H1 (cell line): ENCODE data around the gene MUC16. TPM values are rescaled to one million over a fixed set of nuclear protein-coding genes. Genes with fewer than 3 reads are reported as not detected.
"Not testable (repeated sequence)": the region's sequence is repeated elsewhere in the genome, so short reads cannot be mapped to it uniquely, and the experiment has no call there.

Experiments
- CTCF ChIA-PET: fragments of 300-600 bp; sonication (Branson Sonifier 250); formaldehyde crosslinking; loops from one replicate; lab custom pipeline; 2021; ENCODE audit not compliant: partially characterized antibody; lab: Charles Lee
- POLR2A ChIA-PET: fragments of 300-600 bp; sonication (Branson Sonifier 250); formaldehyde crosslinking; loops from one replicate; lab custom pipeline; 2021; ENCODE audit warnings: inconsistent platforms; ENCODE audit not compliant: partially characterized antibody; lab: Charles Lee
- DNase-seq, 2 experiments: peaks; one replicate each; pipeline versions ENCODE4 v3.0.0 to v3.0.0-alpha.2; 2010 to 2022; ENCODE audit warnings: low spot score in 2 of 2, low read depth in 1 of 2, mixed read lengths in 1 of 2
- FAIRE-seq: peaks from 2 replicates; lab custom pipeline; 2011; peaks lifted over from hg19 to GRCh38; lab: Jason Lieb, UNC
- H2AFZ ChIP-seq: 2 replicates; pipeline ENCODE4 v1.8.1; 2012; ENCODE audit warnings: low read length, inconsistent platforms
- H2AK5ac ChIP-seq: 2 replicates; pipeline ENCODE4 v1.6.1; 2013; ENCODE audit warnings: low read depth, low read length
- H2BK120ac ChIP-seq: replicated peaks from 2 replicates; pipeline ENCODE3; 2013; ENCODE audit warnings: low read depth, low read length, inconsistent platforms
- H2BK12ac ChIP-seq: 2 replicates; pipeline ENCODE4 v1.6.1; 2013; ENCODE audit warnings: low read depth, low read length
- H2BK15ac ChIP-seq: 2 replicates; pipeline ENCODE4 v1.6.1; 2013; ENCODE audit warnings: low read length
- H2BK20ac ChIP-seq: 2 replicates; pipeline ENCODE4 v1.6.1; 2013; ENCODE audit warnings: low read length
- H2BK5ac ChIP-seq: 2 replicates; pipeline ENCODE4 v1.6.1; 2013; ENCODE audit warnings: low read depth, low read length
- H3K14ac ChIP-seq: 2 replicates; pipeline ENCODE4 v1.6.1; 2013; ENCODE audit warnings: inconsistent platforms; ENCODE audit not compliant: insufficient read length
- H3K18ac ChIP-seq: 2 replicates; pipeline ENCODE4 v1.6.1; 2013; ENCODE audit warnings: low read length; ENCODE audit errors: extremely low read depth
- H3K23ac ChIP-seq: 2 replicates; pipeline ENCODE4 v1.6.1; 2013; ENCODE audit warnings: inconsistent platforms; ENCODE audit not compliant: insufficient read length
- H3K23me2 ChIP-seq: 2 replicates; pipeline ENCODE4 v1.6.1; 2013; ENCODE audit warnings: low read depth, low read length
- H3K27ac ChIP-seq: 2 replicates; pipeline ENCODE4 v1.6.1; 2011; ENCODE audit warnings: low read depth, low read length, inconsistent platforms
- H3K27me3 ChIP-seq, 4 experiments: replicated peaks in 1 of 4; 1 replicate in 1 of 4; 2 replicates in 3 of 4; pipeline versions ENCODE4 v1.6.1 to v1.8.1; 2011 to 2013; ENCODE audit warnings: low read length in 3 of 4, mild to moderate bottlenecking in 3 of 4, inconsistent platforms in 2 of 4, mixed read lengths in 2 of 4, moderate library complexity in 1 of 4; ENCODE audit not compliant: control insufficient read depth in 3 of 4, insufficient read depth in 3 of 4; ENCODE audit errors: extremely low read depth in 1 of 4
- H3K36me3 ChIP-seq, 4 experiments: 2 replicates each; pipeline versions ENCODE4 v1.6.1 to v1.8.1; 2011 to 2013; ENCODE audit warnings: mild to moderate bottlenecking in 4 of 4, low read length in 3 of 4, moderate library complexity in 2 of 4, control low read depth in 1 of 4, inconsistent platforms in 1 of 4; ENCODE audit not compliant: insufficient read depth in 4 of 4, control insufficient read depth in 2 of 4
- H3K4ac ChIP-seq: replicated peaks from 2 replicates; pipeline ENCODE3; 2013; ENCODE audit warnings: low read length, low read depth, mixed read lengths, inconsistent platforms; ENCODE audit not compliant: insufficient read length
- H3K4me1 ChIP-seq, 4 experiments: replicated peaks in 1 of 4; 1 replicate in 1 of 4; 2 replicates in 3 of 4; pipeline versions ENCODE4 v1.6.1 to v1.8.1; 2011 to 2013; ENCODE audit warnings: low read length in 3 of 4, inconsistent platforms in 2 of 4, mixed read lengths in 1 of 4; ENCODE audit not compliant: insufficient read depth in 4 of 4, control insufficient read depth in 3 of 4
- H3K4me2 ChIP-seq, 2 experiments: 2 replicates each; pipeline versions ENCODE4 v1.6.1 to v1.8.1; 2011 to 2013; ENCODE audit warnings: low read depth in 2 of 2, low read length in 2 of 2, control low read depth in 1 of 2, inconsistent platforms in 1 of 2, mild to moderate bottlenecking in 1 of 2; ENCODE audit not compliant: insufficient read depth in 1 of 2
- H3K4me3 ChIP-seq, 4 experiments: fragments of 200-600, 300-600 bp in 1 of 4; sonication (generic), shearing (Covaris generic), sonication (Bioruptor Twin) in 1 of 4; 2 replicates each; pipeline versions ENCODE4 v1.5.1 to v1.8.1; 2011 to 2016; ENCODE audit warnings: low read length in 4 of 4, low read depth in 3 of 4, control low read depth in 2 of 4, inconsistent platforms in 2 of 4, mild to moderate bottlenecking in 2 of 4, mixed read lengths in 1 of 4, moderate library complexity in 1 of 4; ENCODE audit not compliant: insufficient read depth in 2 of 4; ENCODE audit errors: extremely low read depth in 1 of 4
- H3K56ac ChIP-seq: replicated peaks from 2 replicates; pipeline ENCODE3; 2013; ENCODE audit warnings: low read depth, mild to moderate bottlenecking, mixed read lengths, low read length, inconsistent platforms; ENCODE audit not compliant: insufficient read length
- H3K79me1 ChIP-seq: 2 replicates; pipeline ENCODE4 v1.6.1; 2013; ENCODE audit warnings: low read depth, low read length, control low read depth
- H3K79me2 ChIP-seq, 2 experiments: 2 replicates each; pipeline versions ENCODE4 v1.6.1 to v1.8.1; 2012 to 2013; ENCODE audit warnings: low read length in 2 of 2, mild to moderate bottlenecking in 2 of 2, inconsistent platforms in 1 of 2; ENCODE audit not compliant: insufficient read depth in 2 of 2, control insufficient read depth in 1 of 2
- H3K9ac ChIP-seq, 4 experiments: replicated peaks in 1 of 4; 1 replicate in 1 of 4; 2 replicates in 3 of 4; pipeline versions ENCODE4 v1.6.1 to v1.8.1; 2011 to 2013; ENCODE audit warnings: low read depth in 3 of 4, low read length in 3 of 4, control low read depth in 2 of 4, mild to moderate bottlenecking in 2 of 4, moderate library complexity in 2 of 4, inconsistent platforms in 1 of 4; ENCODE audit errors: extremely low read depth in 1 of 4
- H3K9me3 ChIP-seq, 2 experiments: 2 replicates each; pipeline versions ENCODE4 v1.6.1 to v1.8.1; 2012 to 2013; ENCODE audit warnings: mild to moderate bottlenecking in 2 of 2, moderate library complexity in 2 of 2, control low read depth in 1 of 2, inconsistent platforms in 1 of 2, low read depth in 1 of 2, low read length in 1 of 2, mixed read lengths in 1 of 2; ENCODE audit not compliant: insufficient read depth in 2 of 2
- H4K20me1 ChIP-seq, 2 experiments: replicated peaks in 1 of 2; 2 replicates each; pipeline versions ENCODE3 to v1.8.1; 2011 to 2013; ENCODE audit warnings: inconsistent platforms in 2 of 2, low read length in 2 of 2, mild to moderate bottlenecking in 1 of 2; ENCODE audit not compliant: insufficient read depth in 2 of 2, control insufficient read depth in 1 of 2
- H4K5ac ChIP-seq: 2 replicates; pipeline ENCODE4 v1.6.1; 2013; ENCODE audit warnings: low read length, low read depth, mixed read lengths, inconsistent platforms; ENCODE audit not compliant: insufficient read length
- H4K8ac ChIP-seq: 2 replicates; pipeline ENCODE4 v1.8.0; 2013; ENCODE audit warnings: mild to moderate bottlenecking, moderate library complexity, low read length, inconsistent platforms; ENCODE audit not compliant: insufficient read depth; ENCODE audit errors: extremely low read depth
- H4K91ac ChIP-seq: replicated peaks from 2 replicates; pipeline ENCODE3; 2013; ENCODE audit warnings: low read length, mixed read lengths, inconsistent platforms; ENCODE audit not compliant: insufficient read length
- WGBS, 2 experiments: shearing (Covaris generic) in 1 of 2; methylation state at CpG; one replicate each; pipeline versions ENCODE4 v1.1.6 to v1.1.7; 2013 to 2015; ENCODE audit warnings: low lambda C conversion rate in 2 of 2, mixed read lengths in 2 of 2, inconsistent platforms in 1 of 2, low coverage in 1 of 2, missing lambda C conversion rate in 1 of 2; ENCODE audit not compliant: insufficient replicate concordance in 2 of 2, insufficient coverage in 1 of 2, insufficient read length in 1 of 2; ENCODE audit errors: extremely low coverage in 1 of 2, missing lambda C conversion rate in 1 of 2; 5-methylcytosine and 5-hydroxymethylcytosine counted together
- polyA plus RNA-seq, 7 experiments: library from polyadenylated mRNA; depleted of rRNA in 3 of 7; stranded (reverse) in 5 of 7; unstranded in 2 of 7; fragments of >200 nt in 5 of 7; fragments of 200-250 nt in 2 of 7; gene quantifications; 1 replicate in 5 of 7; 2 replicates in 1 of 7; 4 replicates in 1 of 7; pipeline versions ENCODE4 v1.2.1 to v1.2.3, GENCODE V29; 2011 to 2013; ENCODE audit warnings: missing spikeins in 2 of 7, mixed read lengths in 2 of 7
- total RNA-seq: library from RNA; stranded (reverse); fragmentation: NEBNext Ultra II Directional; extraction: Animal tissue kit (Norgen Biotek cat#: 25700); gene quantifications from 2 replicates; pipeline ENCODE4 v1.2.1, GENCODE V29; 2021

Gene MUC16
- total and polyA plus RNA-seq, 2 of the 8 experiments (the other 6 are each of a cell fraction or from before 2014, with no cell fraction given), result 0.17 to 0.60 TPM

DNA sequence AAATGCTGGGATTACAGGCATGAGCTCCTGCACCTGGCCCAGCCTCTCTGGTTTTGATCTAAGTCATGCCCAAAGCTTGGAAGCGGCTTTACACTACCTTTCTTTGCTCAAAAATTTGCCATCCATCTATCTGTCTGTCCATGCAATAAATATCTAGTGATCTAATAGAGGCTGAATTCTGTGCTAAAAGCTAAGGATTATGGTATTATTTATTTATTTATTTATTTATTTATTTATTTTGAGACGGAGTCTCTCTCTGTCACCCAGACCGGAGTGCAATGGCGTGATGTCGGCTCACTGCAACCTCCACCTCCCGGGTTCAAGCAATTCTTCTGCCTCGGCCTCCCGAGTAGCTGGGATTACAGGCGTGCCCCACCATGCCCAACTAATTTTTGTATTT lies 45.9 kb upstream of the MUC16 start:
- H3K23ac ChIP-seq, H3K27ac ChIP-seq, H3K79me1 ChIP-seq, H4K20me1 ChIP-seq, H3K36me3 ChIP-seq, H2BK20ac ChIP-seq, H3K4me3 ChIP-seq, H3K56ac ChIP-seq, DNase-seq, H2AFZ ChIP-seq, H3K23me2 ChIP-seq, H4K5ac ChIP-seq, FAIRE-seq, H3K4ac ChIP-seq, H3K9ac ChIP-seq, H3K79me2 ChIP-seq, H3K9me3 ChIP-seq, H2BK120ac ChIP-seq, H3K14ac ChIP-seq, H3K27me3 ChIP-seq, H4K8ac ChIP-seq, H2BK15ac ChIP-seq: not testable (repeated sequence)
- H2AK5ac ChIP-seq, result peak overlapping the region; percentile 82; the same call in 1 of the 2 replicates
- ChIA-PET CTCF (interaction anchor here (0.5 to 1.5 kb wide), 4 partner anchors 9 to 462 kb away, joined by 3 to 4 read pairs (median 3); no protein-coding TSS in a partner anchor), POLR2A (interaction anchor here (0.6 to 0.9 kb wide), 2 partner anchors 9 to 525 kb away, joined by 3 read pairs; no protein-coding TSS in a partner anchor)
- H4K91ac ChIP-seq, result peak overlapping the region; percentile 74
- peak overlapping the region; percentile 78 for H3K18ac ChIP-seq
- 94% methylated on average over 9 of the region's 9 CpGs; no CpG with 5 or more reads in 1 of the 2 experiments for WGBS, 2 experiments
- H3K4me1 ChIP-seq, result peaks cover 4 to 16% (median 8%) of the 10 kb centered on the region in 4 experiments; a peak in 6 of 7 replicates
- H2BK12ac ChIP-seq, result 0 out of 2 replicates have a peak overlapping the region, but pooled peaks have one; percentile 80
- peak overlapping the region in 1 of 2 experiments; percentile 74; a peak in 1 of 4 replicates for H3K4me2 ChIP-seq
- H2BK5ac ChIP-seq, result peak overlapping the region; percentile 44; the same call in 1 of the 2 replicates
